ENCODE measurements around the gene SP6.

DNA sequence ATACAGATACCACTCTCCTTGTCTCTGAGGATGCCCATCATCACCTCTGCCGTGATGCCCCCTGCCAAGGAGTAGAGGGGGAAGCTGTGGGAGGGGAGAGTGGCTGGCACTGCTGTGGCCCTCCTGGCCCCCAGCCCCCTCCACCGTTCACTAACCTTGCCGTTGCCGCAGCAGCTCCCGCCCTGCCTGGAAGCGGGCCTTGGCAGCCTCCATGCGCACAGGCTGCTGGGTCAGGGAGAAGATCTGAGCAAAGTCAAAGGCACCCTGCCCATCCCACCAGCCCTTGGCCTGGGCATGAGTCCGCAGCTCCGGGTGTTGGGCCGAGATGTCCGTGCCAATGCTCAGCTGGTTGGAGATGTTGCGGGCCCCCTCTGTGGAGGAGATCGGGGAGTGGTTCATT, 12.3 kb downstream of the SP6 start:
- TF ChIP-seq CTCF (conservative IDR thresholded peaks at IDR 0.05; ENCODE audit: low read depth, low read length) (no peak), EZH2phosphoT487 (IDR thresholded peaks at IDR 0.05; ENCODE audit: borderline replicate concordance, low read length) (no peak)

All from PC-3 (cell line).